Activated naive CD4-positive, alpha-beta T cell treated with anti-CD3 and anti-CD28 coated beads, Interleukin-2, amount 50 U/mL, for 72 hours (primary cell): Measurements from ENCODE around the gene ATP8B2. TPM values are rescaled to one million over a fixed set of nuclear protein-coding genes. Genes with fewer than 3 reads are reported as not detected.
"Not testable (repeated sequence)": the region's sequence is repeated elsewhere in the genome, so short reads cannot be mapped to it uniquely, and the experiment has no call there.

Experiments
- ATAC-seq, 2 donors: fragments of 150-1000 bp; cut with Tn5 transposase; 2 replicates each; pipeline ENCODE4 v1.10.0; 2021; ENCODE audit warnings: mild to moderate bottlenecking in 2 of 2, moderate library complexity in 2 of 2
- DNase-seq, 2 donors: peaks; one replicate each; pipeline ENCODE4 v3.0.0; 2021 to 2022; ENCODE audit warnings: low spot score in 2 of 2
- H3K27ac Mint-ChIP-seq, 2 donors: one replicate each; pipeline ENCODE4 v1.8.0; 2022; ENCODE audit warnings: mild to moderate bottlenecking in 2 of 2, mixed read lengths in 2 of 2
- H3K36me3 Mint-ChIP-seq, 2 donors: one replicate each; pipeline ENCODE4 v1.8.0; 2022; ENCODE audit warnings: mixed read lengths in 2 of 2
- H3K9me3 Mint-ChIP-seq, 2 donors: one replicate each; pipeline ENCODE4 v1.8.0; 2022; ENCODE audit warnings: mixed read lengths in 2 of 2
- total RNA-seq, 2 donors: library from RNA; stranded (reverse); gene quantifications; one replicate each; pipeline ENCODE4 v1.2.3, GENCODE V29; 2022

ATP8B2 gene, protein sequence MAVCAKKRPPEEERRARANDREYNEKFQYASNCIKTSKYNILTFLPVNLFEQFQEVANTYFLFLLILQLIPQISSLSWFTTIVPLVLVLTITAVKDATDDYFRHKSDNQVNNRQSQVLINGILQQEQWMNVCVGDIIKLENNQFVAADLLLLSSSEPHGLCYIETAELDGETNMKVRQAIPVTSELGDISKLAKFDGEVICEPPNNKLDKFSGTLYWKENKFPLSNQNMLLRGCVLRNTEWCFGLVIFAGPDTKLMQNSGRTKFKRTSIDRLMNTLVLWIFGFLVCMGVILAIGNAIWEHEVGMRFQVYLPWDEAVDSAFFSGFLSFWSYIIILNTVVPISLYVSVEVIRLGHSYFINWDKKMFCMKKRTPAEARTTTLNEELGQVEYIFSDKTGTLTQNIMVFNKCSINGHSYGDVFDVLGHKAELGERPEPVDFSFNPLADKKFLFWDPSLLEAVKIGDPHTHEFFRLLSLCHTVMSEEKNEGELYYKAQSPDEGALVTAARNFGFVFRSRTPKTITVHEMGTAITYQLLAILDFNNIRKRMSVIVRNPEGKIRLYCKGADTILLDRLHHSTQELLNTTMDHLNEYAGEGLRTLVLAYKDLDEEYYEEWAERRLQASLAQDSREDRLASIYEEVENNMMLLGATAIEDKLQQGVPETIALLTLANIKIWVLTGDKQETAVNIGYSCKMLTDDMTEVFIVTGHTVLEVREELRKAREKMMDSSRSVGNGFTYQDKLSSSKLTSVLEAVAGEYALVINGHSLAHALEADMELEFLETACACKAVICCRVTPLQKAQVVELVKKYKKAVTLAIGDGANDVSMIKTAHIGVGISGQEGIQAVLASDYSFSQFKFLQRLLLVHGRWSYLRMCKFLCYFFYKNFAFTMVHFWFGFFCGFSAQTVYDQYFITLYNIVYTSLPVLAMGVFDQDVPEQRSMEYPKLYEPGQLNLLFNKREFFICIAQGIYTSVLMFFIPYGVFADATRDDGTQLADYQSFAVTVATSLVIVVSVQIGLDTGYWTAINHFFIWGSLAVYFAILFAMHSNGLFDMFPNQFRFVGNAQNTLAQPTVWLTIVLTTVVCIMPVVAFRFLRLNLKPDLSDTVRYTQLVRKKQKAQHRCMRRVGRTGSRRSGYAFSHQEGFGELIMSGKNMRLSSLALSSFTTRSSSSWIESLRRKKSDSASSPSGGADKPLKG
- total RNA-seq, result 10 to 100 TPM; 48.0 to 56.1 TPM

DNA sequence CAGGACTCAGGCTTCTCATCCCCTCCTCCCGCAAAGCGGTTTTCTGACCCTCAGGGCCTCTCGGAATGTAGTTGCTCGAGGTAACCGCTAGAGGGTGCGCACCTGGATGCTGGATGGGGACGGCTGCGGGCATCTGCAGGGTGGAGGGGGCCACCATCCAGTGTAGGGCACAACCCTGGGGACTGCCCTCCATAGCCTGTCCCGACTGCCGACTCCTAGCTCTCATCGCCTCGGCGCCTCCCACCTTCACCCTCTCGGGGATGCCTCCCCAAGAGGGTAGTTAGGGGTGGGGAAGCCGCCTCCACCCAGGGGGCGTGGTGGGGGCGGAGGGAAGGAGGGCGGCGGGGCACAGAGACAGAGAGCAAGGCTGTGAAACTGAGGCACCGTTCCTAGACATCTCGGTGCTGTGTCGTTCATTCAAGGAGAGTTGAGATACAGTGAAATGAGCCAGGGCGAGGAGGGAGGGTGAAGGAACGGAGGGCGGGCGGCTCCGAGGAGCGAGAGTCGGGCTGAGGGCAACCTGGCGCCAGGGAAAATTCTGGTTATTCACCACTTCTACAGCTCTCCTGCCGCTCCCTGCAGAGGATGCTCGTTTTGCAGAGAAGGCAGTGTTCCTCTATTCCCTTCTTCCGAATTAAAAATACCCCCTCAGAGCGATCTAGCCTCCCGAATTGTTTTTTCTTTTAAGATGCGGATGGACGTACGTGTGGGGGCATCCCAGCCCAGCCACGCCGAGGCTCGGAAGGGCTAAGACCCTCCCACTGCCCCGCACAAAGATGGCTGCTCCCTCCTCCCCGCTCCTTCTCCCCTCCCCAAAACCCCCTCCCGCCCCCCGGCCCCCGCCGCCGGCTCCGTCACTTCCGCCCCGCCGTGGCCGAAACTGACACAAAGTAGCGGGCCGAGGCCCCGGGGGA is at the start of gene ATP8B2:
ATP8B2 (plus strand) TSS at position 857 of the 914 bp plus-strand sequence. CDS start 2,617 bp downstream, outside the sequence.
- H3K27ac Mint-ChIP-seq, result peak within 1 kb of the TSS; percentile 95 to 96
- no peaks in the 10 kb centered on the region for H3K9me3 Mint-ChIP-seq
- peak; percentile 88 to 89 for DNase-seq
- peak; percentile 64 to 69 for ATAC-seq
- H3K36me3 Mint-ChIP-seq, result peaks cover 0 to 4% of the 10 kb centered on the region in 2 donors

DNA sequence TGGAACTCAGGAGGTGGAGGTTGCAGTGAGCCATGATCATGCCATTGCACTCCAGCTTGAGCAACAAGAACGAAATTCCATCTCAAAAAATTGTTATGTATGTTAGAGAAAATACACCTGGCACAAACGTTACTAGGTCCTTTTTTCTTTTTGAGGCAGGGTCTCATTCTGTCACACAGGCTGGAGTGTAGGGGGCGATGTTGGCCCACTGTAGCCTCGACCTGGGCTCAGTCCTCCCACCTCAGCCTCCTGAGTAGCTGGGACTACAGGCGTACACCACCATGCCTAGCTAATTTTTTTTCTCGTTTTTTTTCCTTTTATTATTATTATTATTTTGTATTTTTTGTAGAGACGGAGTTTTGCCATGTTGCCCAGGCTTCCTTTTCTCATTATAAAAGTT is 48.5 kb upstream of the ATP8B2 start:
- no peak overlapping the region for H3K27ac Mint-ChIP-seq
- no peaks in the 10 kb centered on the region for H3K9me3 Mint-ChIP-seq
- peaks cover 26 to 28% of the 10 kb centered on the region in 2 donors for H3K36me3 Mint-ChIP-seq
- DNase-seq, result peak in 1 of 2 donors; percentile 33
- ATAC-seq, result no peak

DNA sequence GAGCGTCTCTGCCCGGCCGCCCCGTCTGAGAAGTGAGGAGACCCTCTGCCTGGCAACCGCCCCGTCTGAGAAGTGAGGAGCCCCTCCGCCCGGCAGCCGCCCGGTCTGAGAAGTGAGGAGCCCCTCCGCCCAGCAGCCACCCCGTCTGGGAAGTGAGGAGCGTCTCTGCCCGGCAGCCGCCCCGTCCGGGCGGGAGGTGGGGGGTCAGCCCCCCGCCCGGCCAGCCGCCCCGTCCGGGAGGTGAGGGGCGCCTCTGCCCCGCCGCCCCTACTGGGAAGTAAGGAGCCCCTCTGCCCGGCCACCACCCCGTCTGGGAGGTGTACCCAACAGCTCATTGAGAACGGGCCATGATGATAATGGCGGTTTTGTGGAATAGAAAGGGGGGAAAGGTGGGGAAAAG is 37.7 kb upstream of the ATP8B2 start:
- not testable (repeated sequence) for DNase-seq, H3K9me3 Mint-ChIP-seq, ATAC-seq, H3K27ac Mint-ChIP-seq, H3K36me3 Mint-ChIP-seq

DNA sequence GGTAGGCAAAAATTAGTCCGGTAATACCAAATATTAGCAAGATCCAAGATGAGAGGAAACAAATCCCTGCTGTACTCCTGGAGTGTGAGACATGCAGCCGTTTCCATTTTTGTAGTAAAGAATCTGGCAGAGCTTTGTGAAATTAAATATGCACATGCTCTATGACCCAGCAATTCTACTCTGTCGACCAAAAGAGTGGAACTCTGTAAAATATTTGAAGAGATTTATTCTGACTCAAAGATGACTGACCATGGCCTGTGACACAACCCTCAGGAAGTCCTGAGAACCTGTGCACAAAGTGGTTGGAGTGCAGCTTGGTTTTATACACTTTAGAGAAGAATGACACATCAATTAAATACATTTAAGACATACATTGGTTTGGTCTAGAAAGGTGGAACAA is 36.7 kb upstream of the ATP8B2 start:
- DNase-seq, result no peak
- peaks cover 0 to 7% of the 10 kb centered on the region in 2 donors for H3K36me3 Mint-ChIP-seq
- ATAC-seq, result no peak
- peaks cover 6 to 14% of the 10 kb centered on the region in 2 donors for H3K9me3 Mint-ChIP-seq
- no peak overlapping the region for H3K27ac Mint-ChIP-seq

DNA sequence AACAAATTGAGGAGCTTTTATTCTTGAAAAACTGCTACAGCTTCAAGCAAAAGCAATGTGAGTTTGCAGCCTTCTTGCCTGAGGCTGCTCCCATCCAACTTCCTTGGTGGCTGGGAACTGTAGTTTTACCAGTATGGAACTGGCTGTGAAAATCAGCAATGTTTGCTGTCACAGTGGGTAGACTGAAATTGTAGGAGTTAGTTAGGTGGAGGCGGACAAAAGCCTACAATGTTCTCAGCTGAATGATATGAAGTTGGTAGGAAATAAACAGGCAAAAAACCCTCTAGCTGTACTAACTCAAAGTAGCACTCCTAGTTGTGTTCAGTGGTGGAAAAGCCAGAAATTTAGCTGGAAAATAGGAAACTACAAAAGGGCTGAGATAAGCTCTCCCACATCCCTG is 34.4 kb upstream of the ATP8B2 start:
- Mint-ChIP-seq H3K36me3 (peaks cover 12 to 19% of the 10 kb centered on the region in 2 donors), H3K27ac (no peak overlapping the region), H3K9me3 (peaks cover 15 to 19% of the 10 kb centered on the region in 2 donors)
- ATAC-seq (no peak), DNase-seq (no peak)

DNA sequence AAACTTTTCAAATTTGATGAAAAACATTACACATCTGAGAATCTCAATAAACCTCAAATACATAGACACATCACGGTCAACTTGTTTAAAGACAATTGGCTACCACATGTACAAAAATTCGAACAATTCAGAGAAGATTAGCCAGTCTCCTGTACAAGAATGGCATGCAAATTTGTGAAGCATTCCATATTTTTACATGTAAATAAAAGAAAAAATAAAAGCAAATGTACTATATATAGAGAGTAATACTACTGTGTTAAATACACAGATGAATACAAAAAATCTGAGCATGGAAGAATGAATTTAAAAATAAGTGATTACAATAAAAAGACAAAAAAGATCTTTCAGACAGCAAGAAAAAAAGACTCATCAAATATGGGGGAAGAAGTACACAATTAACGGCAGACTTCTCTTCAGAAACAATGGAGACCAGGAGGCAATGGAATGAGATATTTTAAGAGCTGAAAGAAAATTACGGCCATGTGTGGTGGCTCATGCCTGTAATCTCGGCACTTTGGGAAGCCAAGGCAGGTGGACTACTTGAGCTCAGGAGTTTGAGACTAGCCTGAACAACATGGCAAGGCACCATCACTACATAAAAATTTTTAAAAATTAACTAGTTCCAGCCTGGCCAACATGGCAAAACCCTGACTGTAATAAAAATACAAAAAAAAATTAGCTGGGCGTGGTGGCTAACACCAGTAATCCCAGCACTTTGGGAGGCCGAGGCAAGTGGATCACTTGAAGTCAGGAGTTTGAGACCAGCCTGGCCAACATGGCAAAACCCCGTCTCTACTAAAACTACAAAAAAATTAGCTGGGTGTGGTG is 29.7 kb upstream of the ATP8B2 start:
- DNase-seq (no peak), ATAC-seq (no peak)
- peaks cover 15 to 19% of the 10 kb centered on the region in 2 donors for H3K9me3 Mint-ChIP-seq
- H3K27ac Mint-ChIP-seq, result no peak overlapping the region
- peaks cover 12 to 19% of the 10 kb centered on the region in 2 donors for H3K36me3 Mint-ChIP-seq

DNA sequence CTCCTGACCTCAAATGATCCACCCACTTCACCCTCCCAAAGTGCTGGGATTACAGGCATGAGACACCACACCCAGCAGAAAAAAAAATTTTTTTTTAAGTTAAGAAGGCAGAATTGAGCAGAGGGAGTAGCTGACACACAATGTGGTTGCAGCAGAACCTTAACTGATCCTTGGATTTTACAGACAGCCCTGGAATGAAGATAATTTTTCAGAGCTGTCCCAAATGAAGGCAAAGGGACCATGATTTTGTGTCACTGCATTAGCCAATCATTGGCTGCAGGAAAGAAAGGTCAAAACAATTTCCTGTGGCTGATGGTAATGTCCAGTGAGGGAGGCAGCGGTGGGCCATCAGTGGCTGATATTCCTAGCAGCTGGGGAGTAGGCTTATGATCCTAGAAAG is 23.7 kb upstream of the ATP8B2 start:
- Mint-ChIP-seq H3K9me3 (no peaks in the 10 kb centered on the region), H3K36me3 (no peaks in the 10 kb centered on the region), H3K27ac (no peak overlapping the region)
- no peak for ATAC-seq
- no peak for DNase-seq

DNA sequence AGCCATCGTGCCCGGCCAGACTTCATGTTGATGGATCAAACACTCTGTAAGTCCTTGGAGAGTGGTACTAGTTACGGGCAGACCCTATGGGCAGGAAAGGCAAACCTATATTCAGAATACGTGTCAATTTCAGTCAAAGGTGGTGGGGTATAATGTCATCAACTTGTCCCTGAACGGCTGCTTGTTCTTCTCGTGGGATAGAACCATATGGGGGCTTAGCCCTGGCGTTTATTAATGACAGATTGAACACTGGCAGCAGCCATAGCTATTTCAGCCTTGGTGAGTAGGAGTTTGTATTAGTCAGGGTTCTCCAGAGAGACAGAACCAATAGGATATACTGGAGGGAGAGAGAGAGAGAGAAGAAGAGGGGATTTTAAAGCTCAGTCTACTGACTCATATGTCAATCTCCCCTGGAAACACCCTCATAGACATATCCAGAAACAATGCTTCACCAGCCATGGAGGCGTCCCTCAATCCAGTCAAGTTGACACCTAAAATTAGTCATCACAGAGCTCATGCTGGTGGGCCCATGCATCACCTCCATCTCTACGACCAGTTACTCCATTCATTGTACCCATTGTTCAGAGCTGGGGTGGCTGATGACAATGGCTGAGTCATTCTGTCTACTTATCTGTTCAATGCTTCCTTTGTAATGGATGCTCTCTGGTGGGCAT is 20.5 kb upstream of the ATP8B2 start:
- ATAC-seq (peak; percentile 96 to 97), DNase-seq (peak; percentile 15 to 64)
- H3K27ac Mint-ChIP-seq, result peak overlapping the region in 1 of 2 donors; percentile 2
- H3K36me3 Mint-ChIP-seq, result no peaks in the 10 kb centered on the region
- peaks cover 0 to 6% of the 10 kb centered on the region in 2 donors for H3K9me3 Mint-ChIP-seq

DNA sequence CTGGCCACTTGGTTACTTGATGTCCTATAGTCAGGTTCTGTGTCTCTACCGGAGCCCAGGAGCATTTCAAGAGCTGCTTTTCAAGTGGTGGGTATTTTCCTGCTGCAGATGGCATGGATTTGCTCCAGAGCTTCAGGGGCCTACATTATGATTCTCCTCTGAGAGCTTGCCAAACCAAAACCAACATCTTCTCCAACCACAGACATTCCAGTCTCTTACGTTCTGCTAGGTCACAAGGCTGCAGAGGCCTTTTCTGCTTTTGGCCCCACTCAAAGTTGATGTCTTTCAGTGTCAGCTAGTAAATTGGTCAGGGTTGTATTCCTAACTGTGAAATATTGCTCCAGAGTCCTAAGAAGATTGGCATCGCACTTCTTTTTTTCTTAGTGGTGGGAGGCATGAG is 19.2 kb upstream of the ATP8B2 start:
- ATAC-seq, result no peak
- Mint-ChIP-seq H3K9me3 (peaks cover 0 to 6% of the 10 kb centered on the region in 2 donors), H3K36me3 (no peaks in the 10 kb centered on the region), H3K27ac (no peak overlapping the region)
- DNase-seq, result no peak

DNA sequence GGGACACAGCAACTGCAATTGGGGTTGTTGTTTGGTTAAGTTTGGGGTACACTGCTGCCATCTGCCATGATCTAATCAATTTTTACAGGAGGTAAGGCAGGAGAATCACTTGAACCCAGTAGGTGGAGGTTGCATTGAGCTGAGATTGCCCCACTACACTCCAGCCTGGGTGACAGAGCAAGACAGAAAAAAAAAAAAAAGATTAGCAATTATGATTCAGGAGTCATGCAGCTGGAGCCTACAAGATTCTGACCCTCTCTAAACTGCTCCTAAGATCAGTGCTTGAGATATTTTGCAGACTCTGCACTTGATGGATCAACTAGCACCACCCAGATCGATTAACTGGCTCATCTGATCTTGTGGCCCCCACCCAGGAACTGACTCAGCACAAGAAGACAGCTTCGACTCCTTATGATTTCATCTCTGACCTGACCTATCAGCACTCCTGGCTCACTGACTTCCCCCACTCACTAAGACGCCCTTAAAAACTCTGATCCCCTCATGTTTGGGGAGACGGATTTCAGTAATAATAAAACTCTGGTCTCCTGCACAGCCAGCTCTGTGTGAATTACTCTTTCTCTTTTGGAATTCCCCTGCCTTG is 17.6 kb upstream of the ATP8B2 start:
- not testable (repeated sequence) for H3K9me3 Mint-ChIP-seq, H3K36me3 Mint-ChIP-seq, DNase-seq, ATAC-seq
- H3K27ac Mint-ChIP-seq, result peak overlapping the region in 1 of 2 donors; percentile 25

DNA sequence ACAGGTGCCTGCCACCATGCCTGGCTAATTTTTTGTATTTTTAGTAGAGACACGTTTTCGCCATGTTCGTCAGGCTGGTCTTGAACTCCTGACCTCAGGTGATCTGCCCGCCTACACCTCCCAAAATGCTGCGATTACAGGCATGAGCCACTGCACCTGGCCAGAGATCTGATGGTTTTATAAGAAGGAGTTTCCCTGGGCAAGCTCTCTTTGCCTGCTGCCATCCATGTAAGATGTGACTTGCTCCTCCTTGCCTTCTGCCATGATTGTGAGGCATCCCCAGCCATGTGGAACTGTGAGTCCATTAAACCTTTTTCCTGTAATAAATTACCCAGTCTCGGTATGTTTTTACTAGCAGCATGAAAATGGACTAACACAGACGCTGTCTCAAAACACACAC is 16.2 kb upstream of the ATP8B2 start:
- DNase-seq, H3K9me3 Mint-ChIP-seq, H3K36me3 Mint-ChIP-seq, H3K27ac Mint-ChIP-seq, ATAC-seq: not testable (repeated sequence)

DNA sequence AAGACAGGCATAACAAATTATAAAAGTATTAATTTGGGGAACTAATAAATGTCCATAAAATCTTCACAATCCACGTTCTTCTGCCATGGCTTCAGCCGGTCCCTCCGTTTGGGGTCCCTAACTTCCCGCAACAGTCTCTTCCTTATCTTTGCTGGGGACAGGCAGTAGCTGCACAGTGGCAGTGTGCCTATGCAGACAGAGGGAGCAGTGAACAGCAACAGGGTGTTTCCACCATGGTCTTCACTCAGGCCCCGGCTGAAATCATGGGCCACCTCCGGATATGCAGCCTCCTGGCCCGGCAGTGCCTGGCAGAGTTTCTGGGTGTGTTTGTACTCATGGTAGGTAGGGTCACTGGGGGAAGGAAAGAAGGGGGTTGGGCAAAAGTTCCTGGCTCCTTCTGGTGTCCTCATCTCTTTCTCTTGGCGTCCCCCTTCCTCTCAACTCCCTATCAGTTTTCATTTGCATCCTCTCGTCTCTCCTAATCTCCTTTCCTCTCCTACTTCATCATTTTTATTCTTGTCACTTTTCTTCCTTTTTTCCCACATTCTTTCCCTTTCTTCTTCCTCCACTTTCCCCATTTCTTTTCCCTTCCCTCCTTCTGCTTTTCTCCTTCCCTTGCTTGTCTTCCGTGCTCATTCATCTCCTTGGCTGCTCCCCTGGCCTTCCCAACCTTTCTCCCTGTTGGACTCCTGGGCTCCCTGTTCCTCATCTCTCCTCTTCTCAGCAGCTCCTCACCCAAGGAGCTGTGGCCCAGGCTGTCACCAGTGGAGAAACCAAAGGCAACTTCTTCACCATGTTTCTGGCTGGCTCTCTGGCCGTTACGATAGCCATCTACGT is 12.9 kb upstream of the ATP8B2 start:
- not testable (repeated sequence) for DNase-seq, H3K36me3 Mint-ChIP-seq, H3K27ac Mint-ChIP-seq, ATAC-seq, H3K9me3 Mint-ChIP-seq

DNA sequence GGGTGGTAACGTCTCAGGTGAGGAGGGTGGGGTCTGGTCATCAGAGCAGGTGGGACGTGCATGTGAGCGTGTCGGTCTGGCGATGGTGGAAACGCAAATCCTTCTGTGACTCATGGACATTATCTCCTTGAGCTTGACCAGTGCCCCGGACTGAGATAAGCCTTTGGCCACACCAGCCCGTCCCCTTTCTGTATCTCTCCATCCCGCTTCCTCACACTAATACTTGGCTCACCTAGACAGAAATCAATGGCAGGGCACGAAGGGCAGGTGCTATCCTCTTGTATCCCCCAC is 12.3 kb upstream of the ATP8B2 start:
- Mint-ChIP-seq H3K9me3 (peaks cover 5 to 9% of the 10 kb centered on the region in 2 donors), H3K27ac (no peak overlapping the region)

DNA sequence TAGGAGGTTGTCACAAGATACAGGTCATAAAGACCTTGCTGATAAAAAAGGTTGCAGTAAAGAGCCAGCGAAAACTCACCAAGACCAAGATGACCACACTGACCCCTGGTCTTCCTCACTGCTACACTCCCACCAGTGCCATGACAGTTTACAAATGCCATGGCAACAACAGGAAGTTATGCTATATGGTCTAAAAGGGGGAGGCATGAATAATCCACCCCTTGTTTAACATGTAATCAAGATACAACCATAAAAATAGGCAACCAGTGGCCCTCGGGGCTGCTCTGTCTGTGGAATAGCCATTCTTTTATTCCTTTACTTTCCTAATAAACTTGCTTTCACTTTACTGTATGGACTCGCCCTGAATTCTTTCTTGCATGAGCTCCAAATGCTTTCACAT is 11.1 kb upstream of the ATP8B2 start:
- H3K9me3 Mint-ChIP-seq, H3K36me3 Mint-ChIP-seq, H3K27ac Mint-ChIP-seq, DNase-seq, ATAC-seq: not testable (repeated sequence)

More for the DNA sequence above, 12.3 kb upstream of the ATP8B2 start:
- no peak for DNase-seq
- no peak for ATAC-seq
- no peaks in the 10 kb centered on the region for H3K36me3 Mint-ChIP-seq
